Right renal pelvis (tissue), 4 donors: Measurements from ENCODE around the gene DUSP8. TPM values are rescaled to one million over a fixed set of nuclear protein-coding genes. Genes with fewer than 3 reads are reported as not detected.
"Not testable (repeated sequence)": the region's sequence is repeated elsewhere in the genome, so short reads cannot be mapped to it uniquely, and the experiment has no call there.

Source experiments
- DNase-seq, 4 donors: peaks; one replicate each; pipeline ENCODE4 v3.0.0-alpha.2; 2013; ENCODE audit warnings: low read depth in 4 of 4, low spot score in 3 of 4, missing footprints in 1 of 4
- polyA plus RNA-seq, 4 donors: library from polyadenylated mRNA; unstranded; fragments of 120-200 nt; gene quantifications; one replicate each; pipeline ENCODE4 v1.2.1, GENCODE V29; 2013; ENCODE audit not compliant: insufficient read length in 4 of 4

The DUSP8 gene, protein sequence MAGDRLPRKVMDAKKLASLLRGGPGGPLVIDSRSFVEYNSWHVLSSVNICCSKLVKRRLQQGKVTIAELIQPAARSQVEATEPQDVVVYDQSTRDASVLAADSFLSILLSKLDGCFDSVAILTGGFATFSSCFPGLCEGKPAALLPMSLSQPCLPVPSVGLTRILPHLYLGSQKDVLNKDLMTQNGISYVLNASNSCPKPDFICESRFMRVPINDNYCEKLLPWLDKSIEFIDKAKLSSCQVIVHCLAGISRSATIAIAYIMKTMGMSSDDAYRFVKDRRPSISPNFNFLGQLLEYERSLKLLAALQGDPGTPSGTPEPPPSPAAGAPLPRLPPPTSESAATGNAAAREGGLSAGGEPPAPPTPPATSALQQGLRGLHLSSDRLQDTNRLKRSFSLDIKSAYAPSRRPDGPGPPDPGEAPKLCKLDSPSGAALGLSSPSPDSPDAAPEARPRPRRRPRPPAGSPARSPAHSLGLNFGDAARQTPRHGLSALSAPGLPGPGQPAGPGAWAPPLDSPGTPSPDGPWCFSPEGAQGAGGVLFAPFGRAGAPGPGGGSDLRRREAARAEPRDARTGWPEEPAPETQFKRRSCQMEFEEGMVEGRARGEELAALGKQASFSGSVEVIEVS
- 1 to 10 TPM; 2.9 to 5.7 (median 4.3) TPM for polyA plus RNA-seq

DNA sequence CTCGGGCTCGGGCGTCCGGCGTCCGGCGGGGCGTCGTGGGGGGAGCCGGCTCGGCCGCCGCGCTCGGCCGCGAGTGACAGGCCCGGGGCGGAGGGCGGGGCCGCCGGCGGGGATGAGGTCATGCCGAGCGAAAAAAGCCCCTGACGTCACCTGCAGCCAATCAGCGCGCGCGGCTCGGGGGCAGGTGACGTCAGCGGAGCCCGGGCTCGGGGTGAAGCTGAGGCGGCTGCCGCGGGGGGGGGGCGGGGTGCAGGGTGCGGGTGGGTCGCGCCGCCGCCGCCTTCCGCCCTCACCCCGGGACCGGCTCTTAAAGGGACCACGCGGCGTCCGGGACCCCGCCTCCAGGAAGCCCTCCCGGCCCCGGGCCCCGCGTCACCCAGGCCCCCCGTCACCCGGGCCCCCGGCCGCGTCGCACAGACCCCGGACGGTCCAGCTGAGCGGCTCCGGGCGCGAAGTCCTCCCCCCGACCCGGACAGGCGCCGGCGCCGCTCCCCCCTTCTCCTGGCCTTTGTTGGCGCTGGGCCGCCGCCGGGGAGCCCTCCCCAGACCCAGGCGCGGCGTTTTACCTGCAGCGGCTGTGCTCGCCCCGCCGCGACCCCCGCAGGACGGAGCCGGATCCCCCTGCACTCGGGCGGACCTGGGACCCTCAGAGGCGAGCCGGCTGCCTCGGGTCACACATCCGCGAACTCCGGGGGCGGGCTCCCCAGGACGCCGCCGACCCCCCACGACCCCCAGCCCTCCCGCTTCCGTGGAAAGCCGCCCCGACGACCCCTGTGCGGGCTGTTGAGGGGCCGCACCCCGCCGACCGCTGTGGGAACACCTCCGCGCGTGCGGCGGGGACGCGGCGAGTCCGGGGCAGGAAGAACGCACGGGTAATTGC is at the start of gene DUSP8:
DUSP8 (minus strand) TSS at position 75 of the 880 bp plus-strand sequence. CDS start 6,445 bp downstream, outside the sequence.
- DNase-seq: peak in 1 of 4 donors; percentile 68

DNA sequence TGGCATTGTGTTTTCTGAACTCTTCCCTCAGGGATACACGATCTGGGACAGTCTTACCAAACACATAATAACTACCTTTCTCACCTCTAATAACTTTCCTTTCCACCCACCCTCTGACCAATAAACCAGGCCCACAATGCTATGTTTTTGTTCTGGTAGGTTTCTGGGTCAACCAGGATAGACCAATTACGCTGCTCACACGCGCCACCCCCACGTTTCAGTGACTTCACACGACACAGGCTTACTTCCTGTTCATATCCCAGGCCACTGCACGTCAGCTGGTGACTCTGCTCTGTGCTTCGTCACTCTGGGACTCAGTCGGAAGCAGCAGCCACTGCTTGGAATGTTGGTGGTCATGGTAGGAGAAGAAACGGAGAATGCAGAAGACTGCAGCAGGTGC is 47.4 kb upstream of the DUSP8 start:
- no peak for DNase-seq

DNA sequence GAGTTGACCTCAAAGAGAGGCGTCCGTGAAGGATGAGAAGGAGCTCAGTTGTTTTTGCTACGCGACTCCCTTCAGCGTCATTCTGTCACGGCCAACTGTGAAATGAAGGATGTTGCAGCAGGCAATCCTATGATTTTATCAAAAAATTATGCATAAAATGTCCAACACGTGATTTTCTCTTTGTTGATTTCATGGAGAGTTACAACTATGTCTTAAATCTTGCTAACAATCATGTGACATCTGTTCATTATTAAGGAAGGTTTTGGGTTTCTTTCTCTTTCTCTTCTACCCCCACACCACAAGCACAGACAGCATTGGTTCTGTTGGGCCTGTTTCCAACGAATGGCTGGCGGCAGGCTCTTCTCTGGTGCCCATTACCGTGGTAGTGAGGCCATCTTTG is 46.2 kb upstream of the DUSP8 start:
- DNase-seq: no peak

DNA sequence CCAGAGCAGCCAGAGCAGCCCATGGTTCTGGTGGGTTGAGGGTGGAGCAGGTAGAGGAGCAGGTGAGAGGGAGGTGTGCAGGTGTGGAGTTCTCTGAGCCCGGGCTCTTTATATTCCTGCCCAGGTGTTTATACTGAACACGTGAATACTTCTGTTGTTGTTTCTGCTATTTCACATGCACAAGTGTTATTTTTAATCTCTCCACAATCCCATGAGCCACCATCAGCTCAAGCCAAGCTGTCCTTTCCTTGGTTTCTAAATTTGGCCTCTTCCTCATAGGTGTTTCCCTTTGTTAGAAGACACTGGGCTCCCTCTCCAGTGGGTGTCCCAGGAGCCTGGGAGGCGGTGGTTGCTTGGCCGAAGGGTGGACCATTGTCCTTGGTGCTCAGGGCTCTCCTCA is 36.3 kb upstream of the DUSP8 start, which contains the start of gene KRTAP5-3:
KRTAP5-3 (minus strand) TSS at position 101 of the 400 bp plus-strand sequence; CDS start at position 23, 78 bp downstream.
- no peak for DNase-seq

DNA sequence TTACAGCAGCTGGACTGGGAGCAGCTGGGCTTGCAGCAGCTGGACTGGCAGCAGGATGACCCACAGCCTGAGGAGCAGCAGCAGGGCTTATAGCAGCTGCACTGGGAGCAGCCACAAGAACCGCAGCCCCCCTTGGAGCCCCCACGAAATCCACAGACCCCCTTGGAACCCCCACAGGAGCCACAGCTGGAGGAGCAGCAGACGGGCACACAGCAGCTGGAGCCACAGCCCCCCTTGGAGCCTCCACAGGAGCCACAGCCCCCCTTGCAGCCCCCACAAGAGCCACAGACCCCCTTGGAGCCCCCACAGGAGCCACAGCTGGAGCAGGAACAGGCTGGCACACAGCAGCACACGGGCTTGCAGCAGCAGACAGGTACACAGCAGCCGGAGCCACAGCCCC is 35.8 kb upstream of the DUSP8 start:
- DNase-seq: not testable (repeated sequence)

DNA sequence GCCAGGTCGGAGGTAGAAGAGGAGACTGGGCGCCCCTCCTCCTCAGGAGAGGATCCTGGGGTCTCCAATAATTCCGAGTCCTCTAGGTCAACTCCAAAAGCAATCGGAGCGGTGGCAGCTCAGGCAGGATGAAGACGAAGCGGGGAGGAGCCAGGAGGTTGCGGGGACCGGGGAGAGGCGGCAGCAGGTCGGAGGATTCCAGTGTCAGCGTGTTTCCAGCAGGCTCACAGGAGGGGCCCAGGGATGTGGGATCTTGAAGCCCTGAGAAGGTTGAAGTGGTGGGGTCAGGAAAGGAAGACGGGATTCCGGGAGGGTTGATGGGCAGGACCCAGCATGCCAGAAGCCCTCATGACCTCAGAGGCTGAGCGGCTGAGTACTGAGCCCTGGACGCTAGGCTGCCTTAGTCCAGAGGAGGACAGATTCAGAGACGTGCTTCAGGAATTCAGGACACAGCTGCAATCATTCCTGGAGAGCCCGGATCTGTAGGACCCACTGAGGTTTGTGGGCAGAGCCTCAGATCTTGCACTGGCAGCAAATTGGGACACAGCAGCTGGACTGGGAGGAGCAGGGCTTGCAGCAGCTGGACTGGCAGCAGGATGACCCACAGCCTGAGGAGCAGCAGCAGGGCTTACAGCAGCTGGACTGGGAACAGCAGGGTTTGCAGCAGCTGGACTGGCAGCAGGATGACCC is 35.2 kb upstream of the DUSP8 start:
- not testable (repeated sequence) for DNase-seq

DNA sequence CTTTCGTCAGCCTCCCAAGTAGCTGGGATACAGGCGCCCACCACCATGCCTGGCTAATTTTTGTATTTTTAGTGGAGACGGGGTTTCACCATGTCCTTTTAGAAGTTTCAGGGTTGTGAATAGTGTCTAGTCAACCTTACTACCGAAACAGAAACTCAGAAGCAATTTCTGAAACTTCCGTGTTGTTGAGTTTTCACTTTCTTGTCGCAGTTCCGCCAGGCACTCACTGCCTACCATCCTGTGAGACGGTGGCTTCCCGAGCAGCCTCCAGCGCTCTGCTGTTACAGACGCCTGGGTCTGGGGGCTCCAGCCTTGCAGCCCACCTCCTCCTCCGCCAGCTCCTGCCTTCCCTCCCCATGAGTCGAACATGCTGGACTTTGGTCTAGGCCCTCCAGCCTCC is 33.9 kb upstream of the DUSP8 start:
- not testable (repeated sequence) for DNase-seq

DNA sequence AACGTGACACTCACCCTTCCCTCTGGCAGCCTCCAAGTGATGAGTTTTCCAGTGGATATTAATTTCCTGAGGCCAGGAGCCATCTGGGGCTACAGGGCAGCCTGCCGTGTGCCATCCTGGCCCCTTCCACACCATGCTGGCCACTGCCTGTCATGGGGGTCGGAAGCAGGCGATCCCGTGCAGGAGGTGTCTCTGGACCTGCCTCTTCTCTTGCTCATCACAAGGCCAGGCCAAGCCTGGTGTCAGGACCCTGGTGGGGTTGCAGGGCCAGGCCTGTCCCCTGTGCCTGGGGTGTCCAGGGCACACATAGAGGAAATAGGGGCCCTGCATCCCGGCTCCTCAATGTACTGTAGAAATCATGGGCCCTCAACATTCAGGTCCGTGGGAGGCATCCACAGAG is 32.6 kb upstream of the DUSP8 start:
- no peak for DNase-seq

DNA sequence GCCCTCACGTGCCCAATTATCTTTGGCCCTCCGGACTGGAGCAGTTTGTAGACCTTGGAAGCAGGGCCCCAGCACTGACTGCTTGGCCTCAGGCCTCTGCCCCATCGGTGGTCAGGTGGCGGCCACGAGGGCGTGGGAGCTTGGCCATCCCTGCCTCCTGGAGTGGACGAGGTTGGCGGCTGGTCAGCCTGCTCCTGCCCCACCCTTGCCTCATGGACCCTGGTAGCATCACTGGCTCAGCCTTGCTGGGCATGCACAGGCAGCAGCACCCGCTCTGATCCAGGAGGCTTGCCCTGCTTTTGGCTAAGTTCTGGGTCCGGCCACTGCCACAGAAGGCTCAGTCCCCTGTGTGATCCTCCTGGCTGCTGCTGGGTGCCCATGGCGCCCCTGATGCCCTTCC is 32.1 kb upstream of the DUSP8 start:
- no peak for DNase-seq

DNA sequence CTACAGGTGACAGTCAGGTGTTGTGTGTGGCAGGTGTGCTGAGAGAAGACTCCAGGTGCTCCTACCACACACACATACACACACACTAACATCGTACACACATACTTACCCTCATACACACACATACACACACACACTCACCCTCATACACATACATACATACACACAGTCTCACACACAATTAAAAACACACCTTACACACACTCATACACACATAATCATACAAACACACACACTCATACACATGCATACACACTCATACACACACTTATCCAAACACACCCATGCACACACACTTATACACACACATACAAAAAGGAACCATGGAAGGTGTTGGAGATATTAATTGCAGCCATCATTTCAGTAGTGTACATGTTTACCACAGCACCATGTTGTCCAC is 31.6 kb upstream of the DUSP8 start:
- DNase-seq: no peak

DNA sequence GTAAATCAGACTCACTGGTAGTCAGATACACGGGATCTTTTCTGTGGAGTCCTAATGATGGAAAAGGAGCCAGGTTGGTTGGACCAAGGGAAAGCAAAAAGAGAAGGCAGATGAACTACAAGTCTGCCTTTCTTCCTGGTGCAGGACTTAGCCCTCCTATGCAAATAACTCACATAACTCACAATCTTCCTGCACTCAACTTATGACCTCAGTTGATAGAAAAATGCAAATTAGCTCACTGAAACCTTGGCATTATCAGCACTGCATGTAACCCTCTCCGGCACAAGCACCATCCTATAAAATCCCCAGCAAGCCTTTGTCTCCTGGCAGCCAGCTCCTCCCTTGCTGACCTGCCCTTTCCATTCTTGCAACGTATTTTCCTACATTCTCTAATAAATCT is 29.6 kb upstream of the DUSP8 start:
- not testable (repeated sequence) for DNase-seq

DNA sequence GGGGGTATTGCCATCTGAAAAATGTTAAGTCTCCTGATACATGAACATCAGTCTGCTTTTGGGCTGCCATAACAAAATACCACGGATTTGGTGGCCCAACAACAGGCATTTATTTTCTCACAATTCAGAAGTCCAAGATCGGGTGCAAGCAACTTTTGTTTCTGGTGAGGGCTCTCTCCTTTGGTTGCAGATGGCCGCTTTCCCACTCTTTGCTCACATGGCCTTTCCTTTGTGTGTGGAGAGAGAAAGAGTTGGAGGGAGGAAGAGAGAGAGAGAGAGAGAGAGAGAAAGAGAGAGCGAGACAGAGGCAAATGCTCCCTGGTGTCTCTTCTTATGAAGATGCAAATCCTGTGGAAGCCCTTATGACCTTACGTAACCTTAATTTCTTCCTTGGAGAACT is 28.6 kb upstream of the DUSP8 start:
- DNase-seq: no peak

DNA sequence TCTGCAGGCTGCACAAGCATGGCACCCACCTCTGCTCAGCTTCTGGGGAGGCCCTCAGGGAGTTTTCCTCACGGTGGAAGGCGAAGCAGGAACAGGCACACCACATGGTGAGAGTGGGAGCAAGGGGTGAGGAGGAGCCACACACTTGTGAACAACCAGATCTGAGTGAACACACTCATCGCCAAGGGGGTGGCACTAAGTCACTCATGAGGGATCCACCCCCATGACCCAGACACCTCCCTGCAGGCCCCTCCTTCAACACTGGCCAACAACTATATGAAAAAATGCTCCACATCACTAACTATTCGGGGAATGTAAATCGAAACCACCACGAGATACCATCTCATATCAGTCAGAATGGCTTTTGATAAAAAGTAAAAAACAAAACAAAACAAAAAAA is 26.7 kb upstream of the DUSP8 start:
- DNase-seq: no peak

DNA sequence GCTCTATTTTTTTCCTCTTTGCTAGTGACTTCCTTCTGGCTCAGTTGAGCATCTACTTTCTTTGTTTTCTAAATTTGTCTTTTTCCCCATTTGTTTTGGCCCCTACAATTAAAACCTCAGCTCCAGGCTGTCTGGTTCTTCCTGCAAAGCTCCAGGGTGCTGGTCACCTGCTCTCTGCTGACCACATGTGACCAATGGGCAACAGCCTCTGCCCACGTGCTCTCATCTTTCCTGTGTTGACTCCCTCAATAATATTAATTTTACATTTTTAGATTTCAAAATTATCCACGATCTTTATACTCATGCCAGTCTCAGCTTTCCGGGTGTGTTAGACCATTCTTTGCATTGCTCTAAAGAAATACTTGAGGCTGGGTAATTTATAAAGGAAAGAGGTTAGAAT is 26.3 kb upstream of the DUSP8 start:
- not testable (repeated sequence) for DNase-seq

DNA sequence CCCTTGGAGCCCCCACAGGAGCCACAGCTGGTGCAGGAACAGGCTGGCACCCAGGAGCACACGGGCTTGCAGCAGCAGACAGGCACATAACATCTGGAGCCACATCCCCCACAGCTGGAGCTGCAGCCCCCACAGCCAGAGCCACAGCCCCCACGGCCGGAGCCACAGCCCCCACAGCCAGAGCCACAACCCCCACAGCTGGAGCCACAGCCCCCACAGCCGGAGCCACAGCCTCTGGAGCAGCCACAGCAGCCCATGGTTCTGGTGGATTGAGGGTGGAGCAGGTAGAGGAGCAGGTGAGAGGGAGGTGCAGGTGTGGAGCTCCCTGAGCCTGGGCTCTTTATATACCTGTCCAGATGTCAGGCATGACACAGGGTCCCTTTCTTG is 25.9 kb upstream of the DUSP8 start, which contains the start of gene KRTAP5-2:
KRTAP5-2 (minus strand) TSS at position 301 of the 387 bp plus-strand sequence; CDS start at position 257, 44 bp downstream.
- no peak for DNase-seq

DNA sequence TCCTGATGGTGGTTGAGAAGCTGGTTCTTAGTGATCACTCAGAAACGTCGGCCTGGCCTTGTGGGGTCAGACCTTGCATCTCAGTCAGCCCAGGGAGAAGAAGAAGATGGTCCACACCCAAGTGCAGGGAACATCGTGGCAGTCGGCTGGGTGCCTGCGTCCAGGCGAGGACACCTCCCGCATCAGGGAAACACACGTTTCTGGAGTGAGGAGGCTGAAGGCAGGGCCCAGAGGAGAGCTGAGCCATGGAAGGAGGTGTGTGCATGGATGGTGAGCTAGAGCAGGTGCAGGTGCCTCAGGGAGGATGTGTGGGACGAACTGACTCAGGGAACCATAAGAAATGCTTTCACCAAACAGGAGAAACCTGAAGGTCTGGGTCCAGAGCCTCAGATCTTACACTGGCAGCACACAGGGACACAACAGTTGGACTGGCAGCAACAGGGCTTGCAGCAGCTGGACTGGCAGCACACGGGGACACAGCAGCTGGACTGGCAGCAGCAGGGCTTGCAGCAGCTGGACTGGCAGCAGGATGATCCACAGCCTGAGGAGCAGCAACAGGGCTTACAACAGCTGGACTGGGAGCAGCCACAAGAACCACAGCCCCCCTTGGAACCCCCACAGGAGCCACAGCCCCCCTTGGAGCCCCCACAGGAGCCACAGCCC is 25.4 kb upstream of the DUSP8 start:
- no peak for DNase-seq

DNA sequence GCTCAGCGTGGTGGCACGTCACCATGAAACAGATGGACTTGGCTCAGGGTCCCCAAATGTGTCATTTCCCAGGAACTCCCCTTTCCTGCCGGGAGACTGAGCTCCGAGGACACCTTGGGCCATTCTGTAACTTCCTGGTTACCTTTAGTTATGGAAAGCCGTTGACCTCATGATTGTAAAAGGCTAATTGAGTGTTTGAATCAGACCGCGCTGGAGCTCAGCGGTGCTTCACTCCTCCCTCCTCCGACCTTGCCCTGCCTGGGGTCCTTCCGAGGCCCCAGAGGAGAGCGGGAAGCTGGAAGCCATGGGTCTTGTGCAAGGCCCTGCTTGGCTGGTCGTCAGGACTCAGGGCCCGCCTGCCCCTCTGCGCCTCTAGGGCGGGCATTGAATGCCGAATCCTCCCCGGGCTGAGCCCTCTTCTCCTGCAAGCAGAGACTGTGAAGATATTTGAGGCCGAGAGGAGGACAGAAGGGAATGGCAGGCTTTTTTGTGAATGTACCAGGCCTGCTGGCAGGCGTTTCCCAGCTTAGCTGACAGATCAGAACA is 24.6 kb upstream of the DUSP8 start:
- DNase-seq: not testable (repeated sequence)

DNA sequence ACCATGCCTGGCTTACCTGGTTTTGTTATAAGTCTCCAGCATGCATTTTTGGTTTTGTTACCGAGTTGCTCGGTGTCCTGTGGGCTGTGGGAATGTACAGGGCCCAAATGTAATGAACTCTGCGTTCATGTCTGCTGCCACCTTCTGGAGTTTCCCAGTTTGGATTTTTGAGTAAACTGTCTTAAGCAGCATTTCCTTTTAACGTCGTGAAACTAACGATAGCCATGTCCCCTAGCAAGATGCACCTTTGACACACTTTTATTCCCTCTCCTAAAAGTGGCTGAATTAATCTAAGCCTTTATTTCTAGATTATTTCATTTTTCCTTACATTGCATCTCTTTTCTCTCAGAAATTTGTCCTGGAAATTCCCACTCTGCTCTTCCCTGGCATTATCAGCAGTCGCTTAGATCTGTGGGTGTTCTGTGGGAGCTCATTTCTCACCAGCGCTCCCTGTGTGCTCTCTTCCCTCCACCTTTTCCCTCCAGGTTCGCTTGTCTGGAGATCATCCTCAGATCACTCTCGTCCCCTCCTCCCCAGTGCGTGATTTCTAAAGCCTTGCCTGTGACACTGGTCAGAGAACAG is 24.0 kb upstream of the DUSP8 start:
- DNase-seq: not testable (repeated sequence)

DNA sequence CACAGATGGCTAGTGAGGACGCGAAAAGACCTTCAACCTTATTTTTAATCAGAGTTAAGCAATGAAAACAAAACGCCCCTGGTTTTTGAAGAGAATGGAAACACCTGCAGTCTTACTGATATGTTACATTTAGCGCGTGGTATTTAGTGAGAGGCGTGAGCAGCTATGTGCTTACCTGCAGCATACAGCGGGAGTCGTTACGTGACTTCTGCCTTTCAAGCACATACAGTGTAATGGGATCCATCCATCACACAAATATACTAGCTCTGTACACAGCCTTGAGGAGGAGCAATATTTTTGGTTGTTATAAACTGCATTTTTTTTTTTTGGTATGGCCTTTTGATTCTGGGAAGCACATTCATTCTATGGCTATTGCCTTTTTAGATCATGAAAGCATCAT is 20.6 kb upstream of the DUSP8 start:
- DNase-seq: no peak
